Left cardiac atrium (tissue), 4 donors: ENCODE measurements around the gene SPRR1B. TPM values are rescaled to one million over a fixed set of nuclear protein-coding genes. Genes with fewer than 3 reads are reported as not detected.
"Not testable (repeated sequence)": the region's sequence is repeated elsewhere in the genome, so short reads cannot be mapped to it uniquely, and the experiment has no call there.

Experiments
- ATAC-seq, 2 donors: fragments of 200-7000 bp; cut with Tn5 transposase; one replicate each; pipeline ENCODE4 v1.9.1; 2020; ENCODE audit warnings: mild to moderate bottlenecking in 2 of 2, moderate library complexity in 2 of 2
- DNase-seq: peaks from one replicate; pipeline ENCODE4 v3.0.0-alpha.2; 2020
- intact Hi-C, 2 donors: fragments of 100-400 bp; cut with DNase I; formaldehyde crosslinking; loops; one replicate each; pipeline versions ENCODE4 v1.14.1 to v1.15.1; 2022 to 2023
- long read RNA-seq: library from polyadenylated mRNA; unstranded; transcript quantifications from one replicate; pipeline ENCODE4 v2.0.0, GENCODE V29; 2021
- total RNA-seq, 2 donors: library from RNA; stranded (reverse); fragmentation: NEBNext Ultra II Directional; extraction: Animal tissue kit (Norgen Biotek cat#: 25700); gene quantifications; one replicate each; pipeline ENCODE4 v1.2.1, GENCODE V29; 2021
- donor health status: DM: no; HTN: yes; CAD: no.
- donor health status: DM: no; HTN: yes; CAD: no; lungs with severe emphysema.
- donor health status: DM: yes; HTN: yes; CAD: no.
- donor health status: Dilated cardiomyopathy.

The SPRR1B gene, protein sequence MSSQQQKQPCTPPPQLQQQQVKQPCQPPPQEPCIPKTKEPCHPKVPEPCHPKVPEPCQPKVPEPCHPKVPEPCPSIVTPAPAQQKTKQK
- total RNA-seq: not detected
- long read RNA-seq: 0 reads

DNA sequence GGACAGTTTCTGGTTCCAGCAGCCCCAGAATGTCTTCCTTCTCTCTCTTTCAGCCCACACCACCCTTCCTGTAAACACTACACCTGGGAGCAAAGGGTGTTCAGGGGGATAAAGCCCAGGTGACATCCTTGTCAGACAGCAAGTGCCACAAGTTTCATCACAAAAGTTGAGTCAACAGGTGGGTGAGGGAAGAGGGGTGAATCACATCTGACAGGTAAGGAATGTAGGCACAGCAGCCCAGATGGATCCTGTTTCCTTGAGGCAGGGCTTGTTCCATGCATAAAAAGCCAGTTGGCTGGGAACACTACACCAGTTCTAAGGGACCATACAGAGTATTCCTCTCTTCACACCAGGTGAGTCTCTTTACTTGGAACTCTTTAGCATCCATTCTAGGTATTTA, at the start of gene SPRR1B:
SPRR1B (plus strand) TSS at position 309 of the 400 bp plus-strand sequence. CDS start 1,143 bp downstream, outside the sequence.
- intact Hi-C loops: no loop called here
- DNase-seq (no peak), ATAC-seq (no peak)

DNA sequence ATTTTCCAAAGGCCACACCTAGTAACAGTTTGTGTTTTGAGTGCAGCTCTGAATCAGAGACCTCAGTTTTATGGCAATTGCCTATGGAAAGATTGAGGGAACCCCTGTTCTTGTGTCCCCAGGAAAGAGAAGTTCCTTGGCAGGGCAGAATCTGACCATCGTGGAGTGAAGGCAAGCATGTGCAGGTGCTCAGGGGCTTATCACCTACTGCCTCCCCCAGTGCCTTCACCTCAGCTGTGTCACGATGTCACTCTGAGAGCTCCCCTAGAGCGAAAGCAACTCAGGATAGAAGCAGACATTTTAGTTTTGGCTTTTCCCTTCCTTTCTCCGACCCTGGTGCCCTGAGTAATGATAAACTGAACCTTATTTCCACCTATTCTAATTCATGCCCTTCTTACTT, 48.9 kb upstream of the SPRR1B start:
- DNase-seq (no peak), ATAC-seq (no peak)
- intact Hi-C loops: no loop called here

DNA sequence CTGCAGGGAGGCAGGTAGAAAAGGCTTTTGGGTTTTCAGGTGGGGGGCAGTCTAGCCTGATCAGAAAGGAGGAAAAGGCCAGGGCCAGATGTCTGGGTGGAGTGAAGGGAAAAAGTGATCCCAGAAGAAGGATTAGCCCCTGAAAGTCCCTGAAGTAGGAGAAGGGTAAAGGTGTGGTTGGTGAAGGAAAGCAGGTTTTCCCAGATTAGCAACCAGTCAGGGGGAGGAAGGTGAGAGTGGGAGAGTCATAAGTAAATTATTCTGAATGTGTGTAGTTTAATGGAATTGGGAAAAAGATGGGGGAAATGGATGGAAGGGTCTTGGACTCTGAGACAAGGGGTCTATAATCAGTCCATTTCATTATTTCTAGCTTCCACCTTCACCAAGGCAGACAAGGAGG, 47.8 kb upstream of the SPRR1B start:
- ATAC-seq (no peak), DNase-seq (no peak)
- intact Hi-C loops: no loop called here

DNA sequence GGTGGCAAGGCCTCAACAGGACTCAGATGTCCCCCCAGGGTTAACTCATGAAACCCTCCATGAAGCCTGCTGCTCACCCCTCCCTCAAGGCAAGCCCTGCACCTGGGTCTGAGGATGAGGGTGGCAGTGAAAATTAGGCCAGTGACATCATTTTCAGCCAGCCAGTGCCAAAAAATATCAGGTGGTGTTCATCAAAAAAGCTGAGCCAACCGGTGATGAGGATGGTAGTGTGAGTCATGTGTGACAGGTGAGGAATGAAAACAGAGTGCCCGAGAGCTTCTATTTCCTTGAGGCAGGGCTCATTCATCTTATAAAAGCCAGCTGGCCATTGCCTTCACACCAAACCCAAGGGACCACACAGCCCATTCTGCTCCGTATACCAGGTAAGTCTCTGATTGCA, 47.3 kb upstream of the SPRR1B start, which contains the start of gene SPRR1A:
SPRR1A (plus strand) TSS at position 339 of the 400 bp plus-strand sequence. CDS start 1,150 bp downstream, outside the sequence.
- intact Hi-C loops: no loop called here
- ATAC-seq: no peak
- DNase-seq: no peak

DNA sequence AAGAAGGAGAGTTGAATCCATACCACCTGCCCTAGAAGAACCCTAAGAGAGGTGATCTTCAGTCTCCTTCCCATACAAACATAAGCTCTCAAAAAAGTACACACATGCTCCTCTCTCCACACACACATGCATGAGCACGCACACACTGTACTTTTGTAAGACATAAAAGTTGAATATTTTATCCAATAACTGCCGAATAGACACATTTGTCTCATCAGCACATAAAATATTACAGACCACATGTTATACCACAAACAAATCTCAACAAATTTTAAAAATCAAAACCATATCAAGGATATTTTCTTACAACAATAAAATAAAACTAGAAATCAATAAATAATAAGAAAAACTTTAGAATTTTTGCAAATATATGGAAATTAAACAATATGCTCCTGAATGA, 44.4 kb upstream of the SPRR1B start:
- DNase-seq (no peak), ATAC-seq (no peak)
- intact Hi-C loops: no loop called here

DNA sequence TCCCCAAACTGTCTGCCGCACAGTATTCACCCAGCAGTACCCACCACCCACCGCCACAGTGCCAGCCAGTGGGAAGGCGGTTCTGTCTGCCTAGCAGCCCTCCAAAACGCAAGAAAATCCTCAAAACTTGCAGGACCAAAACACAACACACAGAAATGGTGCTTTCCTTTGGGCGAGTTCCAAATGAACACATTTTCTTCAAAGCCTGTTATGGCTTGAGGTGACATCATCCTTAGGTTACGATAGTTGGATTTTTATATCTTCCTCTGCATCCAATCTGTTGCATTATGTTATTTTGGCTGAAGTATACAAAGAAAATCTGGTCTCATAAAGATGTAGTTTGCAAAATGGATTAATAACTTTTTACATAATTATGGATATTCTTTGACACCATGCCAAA, 37.8 kb upstream of the SPRR1B start:
- intact Hi-C loops: no loop called here
- DNase-seq (no peak), ATAC-seq (no peak)

DNA sequence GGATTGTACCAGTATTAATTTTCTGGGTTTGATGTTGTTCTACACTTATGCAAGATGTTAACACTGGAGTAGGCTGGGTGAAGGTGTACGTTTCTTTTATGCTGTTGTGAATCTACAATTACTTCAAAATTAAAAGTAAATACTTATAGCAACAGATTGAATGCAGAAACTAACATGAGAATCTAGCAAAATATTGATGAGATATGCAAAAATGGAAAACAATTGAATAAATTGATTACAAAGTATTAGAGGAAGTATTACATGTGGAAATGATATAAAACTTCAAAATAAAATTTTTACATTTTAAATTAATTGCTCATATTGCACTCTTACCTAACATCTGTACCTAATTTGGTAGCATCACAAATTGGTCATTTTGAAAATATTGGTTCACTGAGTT, 35.2 kb upstream of the SPRR1B start:
- ATAC-seq (no peak), DNase-seq (no peak)
- intact Hi-C loops: no loop called here

DNA sequence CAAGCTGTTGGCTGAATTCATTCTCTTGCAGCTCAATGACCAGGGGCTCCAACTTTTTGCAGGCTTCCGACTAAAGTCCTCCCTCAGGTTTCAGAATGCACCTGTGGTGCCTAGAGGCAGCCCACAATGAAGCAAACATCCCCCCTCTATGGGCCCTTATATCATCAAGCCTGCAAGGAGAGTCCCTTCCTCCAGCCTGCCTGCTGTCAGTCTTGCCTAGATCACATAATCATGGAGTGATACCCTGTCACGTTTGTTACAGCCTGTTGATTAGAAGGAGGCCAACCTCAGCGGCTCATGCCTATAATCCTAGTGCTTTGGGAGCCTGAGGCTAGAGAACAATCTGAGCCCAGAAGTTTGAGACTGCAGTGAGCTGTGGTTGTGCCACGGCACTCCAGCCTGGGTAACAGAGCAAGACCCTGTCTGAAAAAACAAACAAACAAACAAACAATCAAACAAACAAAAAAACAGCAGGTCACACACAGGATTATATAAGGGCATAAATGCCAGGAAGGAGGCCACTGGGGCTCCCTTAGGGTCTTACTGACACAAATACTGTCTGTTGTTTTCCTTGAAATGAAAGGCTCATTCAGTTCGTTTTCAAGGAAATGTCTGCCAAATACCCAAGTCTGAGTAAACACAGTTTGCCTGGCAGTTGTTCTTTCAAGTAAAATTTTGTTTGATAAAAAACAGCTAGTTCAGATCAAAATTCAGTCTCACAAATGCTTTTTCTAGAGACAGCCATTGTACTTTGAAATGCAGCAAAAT, 34.2 kb upstream of the SPRR1B start:
- no peak for DNase-seq
- intact Hi-C loops: no loop called here
- no peak for ATAC-seq

DNA sequence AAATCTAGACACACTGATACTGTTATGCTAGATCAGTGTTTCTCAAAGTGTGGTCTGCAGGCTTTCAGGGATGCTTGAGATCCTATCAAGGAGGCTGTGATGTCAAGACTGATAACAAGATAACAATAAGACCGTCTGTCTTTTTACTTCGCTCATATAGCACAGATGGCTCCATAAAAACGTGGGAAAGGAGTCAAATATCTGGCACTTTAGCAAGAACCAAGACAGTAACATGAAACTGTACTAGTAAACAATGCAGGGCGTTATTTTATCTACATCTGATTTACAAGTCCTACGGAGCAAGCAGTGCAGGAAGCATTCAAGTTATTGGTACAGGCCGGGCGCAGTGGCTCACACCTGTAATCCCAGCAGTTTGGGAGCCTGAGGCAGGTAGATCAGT, 33.1 kb upstream of the SPRR1B start:
- intact Hi-C loops: no loop called here
- DNase-seq (no peak), ATAC-seq (no peak)

DNA sequence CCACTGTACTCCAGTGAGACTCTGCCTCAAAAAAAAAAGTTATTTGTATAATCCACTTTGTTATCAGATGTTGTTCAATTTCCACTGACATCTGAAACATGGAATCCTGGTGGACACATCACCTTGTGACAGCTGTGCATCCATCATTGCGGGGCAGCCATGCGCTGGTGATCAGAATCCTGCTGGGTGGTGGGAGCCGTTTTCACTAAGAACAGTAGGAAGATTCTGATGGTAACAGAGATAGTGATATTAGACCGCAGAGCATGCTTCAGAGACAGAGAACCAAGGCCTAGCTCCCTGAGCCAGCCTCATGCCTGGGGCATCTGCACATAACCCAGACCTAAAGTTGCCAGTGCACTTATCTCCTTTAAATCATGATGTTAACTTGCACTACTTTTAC, 32.5 kb upstream of the SPRR1B start:
- no peak for ATAC-seq
- intact Hi-C loops: no loop called here

DNA sequence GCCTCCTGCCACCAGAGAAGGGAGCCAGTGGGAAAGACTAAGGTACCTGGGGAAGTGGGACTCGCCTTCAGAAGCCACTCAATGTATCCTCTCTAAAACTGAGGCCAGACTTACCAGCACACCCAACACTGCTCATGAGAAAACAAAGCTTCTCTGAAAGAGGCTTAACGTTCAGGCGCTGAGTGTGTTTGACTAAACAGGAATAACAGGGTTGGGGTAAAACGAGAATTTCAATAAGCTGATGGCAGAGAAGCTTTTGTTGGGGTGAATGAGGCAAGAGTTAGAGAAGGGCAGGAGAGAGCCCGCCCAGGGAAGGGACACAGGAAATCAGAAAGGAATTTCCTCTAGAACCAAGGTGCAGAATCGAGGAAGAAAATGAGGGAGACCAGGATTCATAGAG, 31.2 kb upstream of the SPRR1B start:
- intact Hi-C loops: no loop called here
- DNase-seq (no peak), ATAC-seq (no peak)

More for the DNA sequence above, 32.5 kb upstream of the SPRR1B start:
- no peak for DNase-seq

DNA sequence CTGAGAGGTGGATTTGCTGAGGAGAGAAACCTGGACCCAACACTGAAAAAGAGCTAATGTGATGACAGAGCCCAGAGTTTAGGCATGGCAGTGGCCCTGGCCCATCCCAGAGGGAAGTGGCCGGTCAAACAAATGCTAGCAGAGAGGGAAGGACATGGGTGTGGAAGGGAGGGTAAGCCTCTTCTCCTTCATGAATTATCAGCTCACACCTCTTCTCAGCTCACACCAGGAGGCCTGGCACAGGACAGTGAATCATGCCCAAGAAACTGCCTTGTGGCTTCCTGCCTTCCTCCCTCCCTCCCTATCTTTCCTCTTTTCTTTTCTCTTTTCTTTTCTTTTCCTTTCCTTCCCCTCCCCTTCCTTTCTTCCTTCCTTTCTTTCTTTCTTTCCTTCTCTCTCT, 30.7 kb upstream of the SPRR1B start:
- intact Hi-C loops: no loop called here
- ATAC-seq (no peak), DNase-seq (no peak)

DNA sequence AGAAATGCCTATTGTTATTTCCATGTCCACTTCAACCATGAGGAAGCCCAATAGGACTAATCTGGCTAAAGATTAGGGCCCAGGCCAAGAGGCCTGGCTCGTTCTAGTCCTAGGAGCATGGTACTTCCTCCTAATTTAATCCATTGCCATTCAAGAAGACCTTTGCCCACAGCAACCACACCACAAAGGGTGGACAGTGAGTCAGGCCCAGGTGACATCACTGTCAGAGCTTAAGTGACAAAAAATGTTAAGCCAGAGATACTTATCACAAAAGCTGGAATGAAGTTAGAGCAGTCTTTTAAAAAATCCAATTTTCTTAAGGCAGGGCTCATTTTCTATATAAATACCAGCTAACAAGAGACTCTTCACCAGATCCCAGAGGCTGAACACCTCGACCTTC, 29.6 kb upstream of the SPRR1B start, which contains the start of gene SPRR3:
SPRR3 (plus strand) TSS at position 368 of the 400 bp plus-strand sequence. CDS start 1,272 bp downstream, outside the sequence.
- ATAC-seq (no peak), DNase-seq (no peak)

DNA sequence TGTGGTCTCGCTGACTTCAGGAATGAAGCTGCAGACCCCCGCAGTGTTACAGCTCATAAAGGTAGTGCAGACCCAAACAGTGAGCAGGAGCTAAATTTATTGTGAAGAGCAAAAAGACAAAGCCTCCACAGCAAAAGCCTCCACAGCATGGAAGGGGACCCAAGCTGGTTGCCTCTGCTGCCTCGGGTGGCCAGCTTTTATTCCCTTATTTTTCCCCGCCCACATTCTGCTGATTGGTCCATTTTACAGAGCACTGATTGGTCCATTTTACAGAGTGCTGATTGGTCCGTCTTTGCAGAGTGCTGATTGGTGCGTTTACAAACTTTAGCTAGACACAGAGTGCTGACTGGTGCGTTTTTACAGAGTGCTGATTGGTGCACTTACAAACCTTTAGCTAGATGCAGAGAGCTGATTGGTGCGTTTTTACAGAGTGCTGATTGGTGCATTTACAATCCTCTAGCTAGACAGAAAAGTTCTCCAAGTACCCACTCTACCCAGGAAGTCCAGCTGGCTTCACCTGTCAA, 19.7 kb upstream of the SPRR1B start:
- intact Hi-C loops, ATAC-seq, DNase-seq: not testable (repeated sequence)

More for the DNA sequence above, 29.6 kb upstream of the SPRR1B start, which contains the start of gene SPRR3:
- intact Hi-C loops: no loop called here

DNA sequence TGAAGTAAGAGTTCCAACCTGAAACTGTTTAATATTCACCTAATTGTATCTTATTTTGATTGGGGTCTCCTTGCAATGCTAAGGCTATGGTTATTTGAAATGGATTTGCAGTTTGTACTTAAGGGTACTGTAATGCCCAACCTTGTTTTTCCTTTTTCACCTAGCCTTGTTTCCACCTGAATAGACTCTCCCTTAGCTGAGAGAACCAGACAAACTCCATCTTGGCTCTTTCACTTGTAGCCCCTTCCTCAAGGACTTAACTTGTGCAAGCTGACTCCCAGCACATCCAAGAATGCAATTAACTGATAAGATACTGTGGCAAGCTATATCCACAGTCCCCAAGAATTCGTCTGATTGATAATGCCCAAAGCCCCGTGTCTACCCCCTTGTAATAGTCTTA, 9.2 kb upstream of the SPRR1B start:
- DNase-seq, ATAC-seq, intact Hi-C loops: not testable (repeated sequence)

DNA sequence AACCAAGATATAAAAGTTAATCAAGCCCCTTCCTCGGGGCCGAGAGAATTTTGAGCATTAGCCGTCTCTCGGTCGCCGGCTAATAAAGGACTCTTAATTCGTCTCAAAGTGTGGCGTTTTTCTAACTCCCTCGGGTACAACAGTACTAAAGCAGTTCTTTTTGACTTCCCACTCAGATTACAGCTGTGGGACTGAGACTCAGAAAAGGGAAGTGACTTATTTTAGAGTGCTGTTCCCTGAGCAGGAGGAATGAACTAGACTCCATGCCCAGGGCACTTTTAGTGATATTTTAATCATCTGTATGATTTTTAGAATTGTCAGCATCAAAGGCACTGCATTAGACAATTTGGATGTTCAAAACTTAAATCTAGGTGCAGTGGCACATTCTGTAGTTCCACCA, 8.7 kb upstream of the SPRR1B start:
- DNase-seq, intact Hi-C loops, ATAC-seq: not testable (repeated sequence)

DNA sequence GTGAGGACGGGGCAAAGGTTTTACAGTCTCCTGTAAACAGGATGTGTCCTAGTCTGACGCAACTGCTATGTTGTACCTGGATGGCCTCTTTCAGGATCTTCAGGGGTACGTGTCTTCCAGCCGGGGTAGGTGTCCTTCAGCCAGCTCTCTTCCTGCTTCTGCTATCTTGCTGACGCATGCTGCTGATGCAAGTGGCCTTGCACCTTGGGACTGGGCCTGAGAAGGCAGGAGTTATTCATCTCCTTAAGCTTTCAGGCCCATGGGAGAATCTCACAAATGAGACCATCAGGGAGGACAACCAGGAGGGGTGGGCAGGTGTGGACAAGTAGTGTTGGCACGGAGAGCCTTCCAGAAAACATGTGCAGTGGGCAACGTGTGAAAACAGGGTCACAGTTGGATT, 7.9 kb upstream of the SPRR1B start:
- DNase-seq (no peak), ATAC-seq (no peak)
- intact Hi-C loops: no loop called here

DNA sequence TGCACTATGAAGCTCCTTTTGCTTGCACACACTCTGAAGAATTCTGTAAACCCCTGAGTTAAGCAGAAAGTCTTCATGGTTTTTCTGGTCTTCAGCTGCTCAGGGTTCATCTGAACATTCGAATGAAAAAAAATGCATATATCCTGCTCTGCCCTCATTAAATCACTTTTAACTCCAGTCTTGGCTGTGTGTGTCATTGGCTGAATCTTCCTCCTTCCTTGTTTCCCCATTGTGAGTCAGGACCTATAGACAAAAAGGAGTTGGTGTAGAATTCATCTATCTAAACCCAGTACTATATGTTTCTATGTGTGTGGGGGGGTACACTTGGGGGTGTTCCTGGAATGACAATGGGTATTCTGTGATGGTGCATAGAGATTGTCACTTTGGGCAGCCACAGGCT, 6.6 kb upstream of the SPRR1B start:
- ATAC-seq (no peak), DNase-seq (no peak)
- intact Hi-C loops: no loop called here

DNA sequence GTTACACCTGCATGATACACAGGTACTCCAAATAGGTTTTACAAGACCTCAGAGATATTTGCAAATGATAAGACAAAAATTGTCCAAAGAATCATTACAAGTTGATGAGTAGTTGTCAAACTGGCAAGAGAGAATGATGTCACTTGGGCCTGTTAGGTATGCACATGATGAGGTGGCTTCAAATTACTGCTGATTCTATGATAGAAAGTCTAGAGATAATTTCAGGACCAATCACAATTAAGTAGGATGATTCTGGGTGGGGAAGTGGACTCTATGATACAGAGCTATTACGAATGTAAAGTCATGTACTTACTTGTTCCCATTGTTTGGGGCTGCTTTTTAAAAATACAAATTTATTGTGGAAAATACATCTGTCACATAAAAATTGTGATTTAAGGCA, 5.2 kb upstream of the SPRR1B start:
- ATAC-seq (no peak), DNase-seq (no peak)
- intact Hi-C loops: no loop called here

DNA sequence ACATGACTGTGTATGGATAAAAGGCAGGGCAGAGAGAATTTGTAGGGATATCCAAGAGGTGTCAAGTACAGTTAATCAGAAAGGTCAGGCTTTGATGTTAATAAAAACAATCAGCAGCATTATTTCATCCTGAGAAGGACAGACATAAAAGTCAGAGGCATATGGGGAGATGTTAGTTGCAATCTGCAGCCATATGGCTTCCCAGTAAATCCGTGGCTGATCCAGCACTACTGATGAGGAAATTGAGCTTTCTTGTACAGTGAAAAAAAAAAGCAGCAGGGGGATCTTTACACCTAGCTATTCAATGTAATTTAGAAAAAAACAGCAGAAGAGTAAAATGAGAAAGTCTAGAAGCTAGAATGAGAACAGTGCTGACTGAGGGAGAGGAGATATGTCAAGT, 2.2 kb upstream of the SPRR1B start:
- no peak for ATAC-seq
- intact Hi-C loops: no loop called here
- DNase-seq: no peak

DNA sequence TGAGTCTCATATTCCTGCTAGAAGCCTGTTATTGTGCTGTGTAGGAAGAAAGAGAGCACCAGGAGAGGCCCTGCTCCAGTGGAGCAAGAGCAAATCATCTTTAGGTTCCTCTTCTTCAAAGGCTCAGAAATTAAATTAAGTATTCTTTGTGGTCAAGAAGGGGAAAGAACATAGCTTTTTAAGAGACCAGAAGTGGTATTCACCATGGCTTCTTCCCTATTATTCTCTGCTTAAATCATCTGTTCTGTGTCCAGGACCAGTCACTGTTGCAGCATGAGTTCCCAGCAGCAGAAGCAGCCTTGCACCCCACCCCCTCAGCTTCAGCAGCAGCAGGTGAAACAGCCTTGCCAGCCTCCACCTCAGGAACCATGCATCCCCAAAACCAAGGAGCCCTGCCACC, 1.1 kb downstream of the SPRR1B start:
- DNase-seq (no peak), ATAC-seq (no peak)
- intact Hi-C loops: no loop called here
